ENCODE results near the gene TP53.

DNA sequence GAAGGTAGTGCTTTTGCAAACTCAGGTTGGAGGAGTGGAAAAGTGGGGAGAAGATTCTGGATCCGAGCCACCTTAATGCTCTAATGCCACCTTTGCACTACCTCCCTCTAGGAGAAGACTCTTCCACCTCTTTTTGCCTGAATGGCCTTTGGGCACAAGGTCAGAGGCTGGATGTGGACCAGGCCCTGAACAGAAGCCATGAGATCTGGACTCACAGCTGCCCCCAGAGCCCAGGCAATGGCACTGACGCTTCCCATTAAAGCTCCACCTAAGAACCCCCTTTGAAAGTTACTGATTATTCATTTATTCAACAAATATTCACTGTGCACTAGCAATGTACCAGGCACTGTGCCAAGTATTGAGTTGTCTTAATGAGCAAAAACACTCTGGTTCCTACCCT lies 54.2 kb downstream of the TP53 start:
- TF ChIP-seq, protein P1, sequence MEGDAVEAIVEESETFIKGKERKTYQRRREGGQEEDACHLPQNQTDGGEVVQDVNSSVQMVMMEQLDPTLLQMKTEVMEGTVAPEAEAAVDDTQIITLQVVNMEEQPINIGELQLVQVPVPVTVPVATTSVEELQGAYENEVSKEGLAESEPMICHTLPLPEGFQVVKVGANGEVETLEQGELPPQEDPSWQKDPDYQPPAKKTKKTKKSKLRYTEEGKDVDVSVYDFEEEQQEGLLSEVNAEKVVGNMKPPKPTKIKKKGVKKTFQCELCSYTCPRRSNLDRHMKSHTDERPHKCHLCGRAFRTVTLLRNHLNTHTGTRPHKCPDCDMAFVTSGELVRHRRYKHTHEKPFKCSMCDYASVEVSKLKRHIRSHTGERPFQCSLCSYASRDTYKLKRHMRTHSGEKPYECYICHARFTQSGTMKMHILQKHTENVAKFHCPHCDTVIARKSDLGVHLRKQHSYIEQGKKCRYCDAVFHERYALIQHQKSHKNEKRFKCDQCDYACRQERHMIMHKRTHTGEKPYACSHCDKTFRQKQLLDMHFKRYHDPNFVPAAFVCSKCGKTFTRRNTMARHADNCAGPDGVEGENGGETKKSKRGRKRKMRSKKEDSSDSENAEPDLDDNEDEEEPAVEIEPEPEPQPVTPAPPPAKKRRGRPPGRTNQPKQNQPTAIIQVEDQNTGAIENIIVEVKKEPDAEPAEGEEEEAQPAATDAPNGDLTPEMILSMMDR (IDR thresholded peaks at IDR 0.05) = no peak
- TF ChIP-seq POLR2A (IDR thresholded peaks at IDR 0.05) (no peak), POLR2AphosphoS5 (IDR thresholded peaks at IDR 0.05) (no peak)
